Lower leg skin (tissue), 4 donors: ENCODE data around the gene USP40. TPM values are rescaled to one million over a fixed set of nuclear protein-coding genes. Genes with fewer than 3 reads are reported as not detected.
A peak's percentile ranks its signal among the peaks of the same experiment; 100 is the strongest.

Source experiments
- DNase-seq, 2 donors: peaks; one replicate each; pipeline ENCODE4 v3.0.0-alpha.2; 2019; ENCODE audit warnings: low spot score in 2 of 2
- H3K4me3 ChIP-seq: fragments of 200-600 bp; sonication (generic); 2 replicates; pipeline ENCODE4 v1.5.1; 2017; ENCODE audit warnings: mild to moderate bottlenecking, low read depth; ENCODE audit not compliant: poor library complexity, severe bottlenecking
- CTCF ChIP-seq, 3 donors: fragments of 450-650 bp; IDR thresholded peaks; one replicate each; pipeline ENCODE4 v1.5.1; 2016; ENCODE audit warnings: antibody characterized with exemption in 3 of 3, mild to moderate bottlenecking in 3 of 3, moderate library complexity in 2 of 3
- POLR2A ChIP-seq, 2 donors: fragments of 450-650 bp; IDR thresholded peaks; one replicate each; pipeline ENCODE4 v1.6.1; 2016 to 2017; ENCODE audit warnings: antibody characterized with exemption in 2 of 2, mild to moderate bottlenecking in 1 of 2, moderate library complexity in 1 of 2
- WGBS, 2 donors: methylation state at CpG; one replicate each; pipeline ENCODE4 v1.1.5; 2018; 5-methylcytosine and 5-hydroxymethylcytosine counted together
- intact Hi-C: fragments of 100-400 bp; cut with DNase I; formaldehyde crosslinking; loops from one replicate; pipeline ENCODE4 v1.15.0; 2023; ENCODE audit warnings: low total_unique reads
- total RNA-seq, 4 donors: library from RNA; depleted of rRNA; stranded (reverse); fragments of >200 nt; gene quantifications; one replicate each; pipeline ENCODE4 v1.1.0, GENCODE V29; 2016

Gene USP40
- total RNA-seq, 4 donors from 2014 or later = 26.9 to 38.7 (median 37.4) TPM

GRCh38 chr2:233441161-233442027, 125.2 kb downstream of the USP40 start:
- no peak overlapping the region for H3K4me3 ChIP-seq
- no peak for TF ChIP-seq POLR2A (IDR thresholded peaks at IDR 0.05)
- no peak for TF ChIP-seq CTCF (IDR thresholded peaks at IDR 0.05)
- WGBS, 2 donors = 94% methylated on average over 26 of the region's 26 CpGs
- DNase-seq = peak in 1 of 2 donors; percentile 76
- intact Hi-C loops = no loop called here

- no peak for DNase-seq
- intact Hi-C loops = no loop called here
- 91 to 94% methylated on average over 9 of the region's 9 CpGs for WGBS, 2 donors
- no peak overlapping the region for H3K4me3 ChIP-seq
- no peak for TF ChIP-seq POLR2A (IDR thresholded peaks at IDR 0.05)
- TF ChIP-seq CTCF (IDR thresholded peaks at IDR 0.05) = no peak
These were observed 125.9 kb downstream of the USP40 start for GRCh38 chr2:233440714-233441113.

GRCh38 chr2:233440314-233440713, 126.3 kb downstream of the USP40 start:
- H3K4me3 ChIP-seq = no peak overlapping the region
- WGBS, 2 donors = 90 to 97% methylated on average over 16 to 17 of the region's 17 CpGs
- intact Hi-C loops = no loop called here
- DNase-seq = no peak
- TF ChIP-seq CTCF (IDR thresholded peaks at IDR 0.05) (no peak), POLR2A (IDR thresholded peaks at IDR 0.05) (no peak)

- no peak for DNase-seq
- no peak overlapping the region for H3K4me3 ChIP-seq
- WGBS, 2 donors = 66 to 74% methylated on average over 9 of the region's 9 CpGs
- TF ChIP-seq CTCF (IDR thresholded peaks at IDR 0.05) = no peak
- no peak for TF ChIP-seq POLR2A (IDR thresholded peaks at IDR 0.05)
- intact Hi-C loops = no loop called here
These were observed 127.4 kb downstream of the USP40 start for GRCh38 chr2:233439191-233439590.

GRCh38 chr2:233438573-233439147, 127.9 kb downstream of the USP40 start:
- intact Hi-C loops = no loop called here
- WGBS, 2 donors = 87 to 93% methylated on average over 15 of the region's 15 CpGs
- TF ChIP-seq POLR2A (IDR thresholded peaks at IDR 0.05) (no peak), CTCF (IDR thresholded peaks at IDR 0.05) (no peak)
- H3K4me3 ChIP-seq = no peak overlapping the region
- DNase-seq = no peak
